GM21717 (cell line): ENCODE data around the gene COQ4.

Source experiments
- ATAC-seq: cut with Tn5 transposase; IDR thresholded peaks from one replicate; pipeline ENCODE4 v1.9.1; 2021; ENCODE audit warnings: mild to moderate bottlenecking, moderate library complexity; ENCODE audit not compliant: unreplicated experiment

COQ4 gene

DNA sequence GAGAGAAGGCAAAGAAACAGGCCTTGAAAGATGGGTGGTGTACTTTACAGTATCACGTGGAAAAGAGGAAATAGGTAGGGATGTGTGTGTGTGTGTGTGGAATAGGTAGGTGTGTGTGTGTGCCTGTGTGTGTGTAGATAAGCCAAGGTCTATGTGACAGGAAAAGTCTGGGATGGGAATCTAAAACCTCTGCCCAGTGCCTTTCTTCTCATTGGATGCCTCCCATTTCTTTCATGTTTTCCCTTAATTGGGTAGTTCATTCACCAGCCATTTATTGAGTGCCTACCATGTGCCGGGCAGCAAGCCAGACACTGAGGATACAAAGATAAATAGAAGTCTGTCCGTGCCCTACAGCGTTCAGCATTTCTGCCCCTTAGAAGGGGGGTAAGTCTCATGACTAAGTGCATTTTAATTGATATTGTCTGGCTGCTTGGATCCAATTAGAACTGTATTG is 49.6 kb downstream of the COQ4 start:
- no peak for ATAC-seq

GRCh38 chr9:128372784-128373183 is 50.1 kb downstream of the COQ4 start:
- ATAC-seq = no peak

DNA sequence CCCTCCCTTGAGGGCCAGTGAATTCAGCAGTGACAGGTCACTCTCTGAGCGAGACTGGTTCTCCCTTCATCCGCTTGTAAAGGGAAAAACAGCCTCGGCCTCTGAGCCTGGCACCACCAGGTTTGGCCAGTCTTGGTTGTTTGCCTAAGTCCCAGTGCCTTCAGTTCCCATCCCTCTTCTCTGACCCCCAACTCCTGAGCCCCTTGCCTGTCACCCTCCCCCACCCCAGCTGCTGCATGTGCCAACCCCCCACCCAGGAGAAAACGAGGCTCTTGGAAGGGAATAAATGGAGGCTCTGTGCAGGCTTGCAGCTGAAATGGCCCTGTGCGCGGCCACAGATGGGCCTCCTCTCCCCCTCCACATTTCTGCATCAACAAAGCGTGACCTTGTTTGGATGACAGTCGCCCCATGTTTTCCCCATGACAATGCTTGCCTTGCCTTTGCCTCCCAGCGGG is 51.6 kb downstream of the COQ4 start:
- no peak for ATAC-seq

DNA sequence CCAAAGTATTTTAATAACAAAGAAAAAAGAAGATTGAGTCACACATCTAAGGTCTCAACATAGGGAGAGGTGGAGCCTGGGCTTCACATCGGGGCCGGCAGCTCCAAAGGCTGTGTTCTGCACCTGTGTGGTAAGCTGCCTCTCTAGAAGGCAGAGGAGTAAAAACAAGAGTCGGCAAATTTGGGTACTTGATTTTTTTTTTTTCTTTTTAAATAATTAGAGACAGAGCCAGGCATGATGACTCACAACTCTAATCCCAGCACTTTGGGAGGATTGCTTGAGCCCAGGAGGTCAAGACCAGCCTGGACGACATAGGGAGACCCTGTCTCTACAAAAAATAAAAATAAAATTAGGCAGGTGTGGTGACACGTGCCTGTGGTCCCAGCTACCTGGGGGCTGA is 53.2 kb downstream of the COQ4 start:
- ATAC-seq = no peak

DNA sequence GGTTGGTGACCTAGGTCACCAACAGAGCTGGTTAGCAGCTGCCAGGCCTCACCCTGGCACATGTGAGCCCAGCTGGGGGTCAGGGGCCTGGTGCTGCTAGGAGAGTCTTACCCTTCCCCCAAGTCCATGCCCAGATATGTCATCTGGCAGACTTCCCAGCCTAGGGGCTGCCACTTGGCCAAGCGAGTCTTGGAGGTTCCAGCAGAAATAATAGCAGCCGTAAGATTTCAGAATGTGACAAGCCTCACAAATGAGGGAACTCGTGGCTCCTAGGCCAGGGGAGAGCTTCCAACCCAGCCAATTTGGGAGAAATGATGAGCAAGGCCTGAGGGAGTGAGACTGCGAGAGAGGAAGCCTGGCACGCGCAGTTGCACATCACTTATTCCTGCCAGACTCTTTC is 59.6 kb downstream of the COQ4 start:
- no peak for ATAC-seq

- ATAC-seq = no peak
Measured at GRCh38 chr9:128383007-128383753, 60.5 kb downstream of the COQ4 start.
